Head of caudate nucleus (tissue), 42 donors: ENCODE results near the gene PSME1.

ENCODE experiments used
- DNase-seq, 42 donors: peaks; one replicate each; pipeline versions ENCODE4 v3.0.0 to v3.0.0-alpha.2; 2020 to 2021; ENCODE audit warnings: mixed read lengths in 7 of 42
- intact Hi-C: fragments of 100-400 bp; cut with DNase I; formaldehyde crosslinking; loops from one replicate; pipeline ENCODE4 v1.15.0; 2022

Gene PSME1

GRCh38 chr14:24122898-24123297 is 13.1 kb upstream of the PSME1 start:
- no peak for DNase-seq
- intact Hi-C loops, result no loop called here

GRCh38 chr14:24123424-24124417 is 12.3 kb upstream of the PSME1 start:
- no peak for DNase-seq
- intact Hi-C loops, result no loop called here

DNA sequence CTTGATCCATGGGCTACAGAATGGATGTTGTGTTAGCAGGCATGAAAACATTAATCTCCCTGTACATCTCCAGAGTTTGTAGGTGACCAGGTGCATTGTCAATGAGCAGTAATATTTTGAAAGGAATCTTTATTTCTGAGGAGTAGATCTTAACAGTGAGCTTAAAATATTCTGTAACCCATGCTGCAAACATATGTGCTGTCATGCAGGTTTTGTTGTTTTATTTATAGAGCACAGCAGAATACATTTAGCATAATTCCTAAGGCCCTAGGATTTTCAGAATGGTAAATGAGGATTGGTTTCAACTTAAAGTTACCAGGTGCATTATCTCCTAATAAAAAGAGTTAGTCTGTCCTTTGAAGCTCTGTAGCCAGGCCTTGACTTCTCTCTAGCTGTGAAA is 9.1 kb upstream of the PSME1 start:
- intact Hi-C loops, result no loop called here
- DNase-seq, result no peak

DNA sequence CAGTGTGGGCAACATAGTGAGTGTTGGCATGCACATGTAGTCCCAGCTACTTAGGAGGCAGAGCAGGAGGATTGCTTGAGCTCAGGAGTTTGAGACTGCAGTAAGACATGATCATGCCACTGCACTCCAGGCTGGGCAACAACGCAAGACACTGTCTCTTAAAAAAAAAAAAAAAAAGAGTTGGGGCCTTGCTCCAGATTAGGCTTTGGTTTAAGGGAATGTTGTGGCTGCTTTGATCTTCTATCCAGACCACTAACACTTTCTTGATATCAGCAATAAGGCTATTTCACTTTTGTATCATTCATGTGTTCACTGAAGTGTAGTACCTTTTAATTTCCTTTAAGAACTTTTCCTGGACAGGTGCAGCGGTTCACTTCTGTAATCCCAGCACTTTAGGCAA is 8.3 kb upstream of the PSME1 start:
- no peak for DNase-seq
- intact Hi-C loops, result no loop called here

- intact Hi-C loops, result no loop called here
- DNase-seq, result no peak
Measured at GRCh38 chr14:24129410-24129998, 6.5 kb upstream of the PSME1 start.

GRCh38 chr14:24130380-24130716 is 5.6 kb upstream of the PSME1 start, which contains the start of gene FITM1:
Gene FITM1 (plus strand): TSS chr14:24130659. CDS start chr14:24131564, 905 bp downstream.
- intact Hi-C loops, result no loop called here
- DNase-seq, result no peak

DNA sequence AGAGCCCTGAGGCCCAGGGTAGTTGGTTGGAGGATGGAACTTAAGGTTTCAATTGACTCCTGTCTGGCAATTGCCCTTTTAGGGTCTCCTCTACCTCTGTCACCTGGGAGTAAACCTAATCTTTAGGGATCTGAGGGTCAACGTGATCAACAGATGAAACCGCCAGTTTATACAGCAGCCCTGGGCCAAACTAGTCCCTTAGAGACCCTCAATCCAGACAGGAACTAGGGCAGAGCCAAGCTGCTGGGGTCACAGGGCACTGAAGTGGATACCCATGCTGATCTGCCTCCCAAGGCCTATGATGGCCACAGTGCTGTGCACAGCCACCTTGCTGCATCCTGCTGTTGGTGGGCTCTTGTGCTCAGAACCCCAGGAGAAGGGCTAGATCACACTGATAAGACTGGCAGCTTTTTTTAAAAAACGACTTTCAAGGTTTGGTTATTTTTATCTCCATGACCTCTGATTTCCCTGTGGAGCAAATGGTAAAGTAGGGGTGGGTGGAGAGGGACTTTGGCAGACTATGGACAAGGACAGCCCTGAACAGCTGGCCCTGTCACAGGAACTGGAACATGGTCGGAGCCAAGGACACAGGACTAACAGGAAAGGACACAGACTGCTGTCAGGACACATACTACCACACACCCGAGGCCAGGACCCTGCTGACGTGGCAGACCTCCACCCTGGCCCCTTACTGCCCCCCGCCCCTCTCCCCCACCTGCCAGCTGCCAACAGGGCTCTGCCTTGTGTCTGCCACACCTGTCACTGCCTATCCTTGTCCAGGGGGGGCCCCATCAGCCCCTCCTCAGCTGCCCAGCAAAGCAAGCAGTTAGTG is 5.1 kb upstream of the PSME1 start:
- DNase-seq, result no peak

DNA sequence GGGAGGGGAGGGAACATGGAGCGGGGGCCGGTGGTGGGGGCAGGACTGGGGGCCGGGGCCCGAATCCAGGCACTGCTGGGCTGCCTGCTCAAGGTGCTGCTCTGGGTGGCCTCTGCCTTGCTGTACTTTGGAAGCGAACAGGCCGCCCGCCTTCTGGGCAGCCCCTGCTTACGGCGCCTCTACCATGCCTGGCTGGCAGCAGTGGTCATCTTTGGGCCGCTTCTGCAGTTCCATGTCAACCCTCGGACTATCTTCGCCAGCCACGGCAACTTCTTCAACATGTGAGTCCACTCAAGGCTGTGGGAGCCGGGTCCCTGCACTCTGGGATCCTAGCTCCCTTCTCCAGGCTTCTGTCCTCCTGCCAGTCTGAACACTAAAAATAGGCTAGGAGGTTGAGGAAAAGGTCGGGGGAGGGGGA is 4.4 kb upstream of the PSME1 start:
- no peak for DNase-seq
- intact Hi-C loops, result no loop called here

More for the DNA sequence above, 5.1 kb upstream of the PSME1 start:
- intact Hi-C loops, result no loop called here

DNA sequence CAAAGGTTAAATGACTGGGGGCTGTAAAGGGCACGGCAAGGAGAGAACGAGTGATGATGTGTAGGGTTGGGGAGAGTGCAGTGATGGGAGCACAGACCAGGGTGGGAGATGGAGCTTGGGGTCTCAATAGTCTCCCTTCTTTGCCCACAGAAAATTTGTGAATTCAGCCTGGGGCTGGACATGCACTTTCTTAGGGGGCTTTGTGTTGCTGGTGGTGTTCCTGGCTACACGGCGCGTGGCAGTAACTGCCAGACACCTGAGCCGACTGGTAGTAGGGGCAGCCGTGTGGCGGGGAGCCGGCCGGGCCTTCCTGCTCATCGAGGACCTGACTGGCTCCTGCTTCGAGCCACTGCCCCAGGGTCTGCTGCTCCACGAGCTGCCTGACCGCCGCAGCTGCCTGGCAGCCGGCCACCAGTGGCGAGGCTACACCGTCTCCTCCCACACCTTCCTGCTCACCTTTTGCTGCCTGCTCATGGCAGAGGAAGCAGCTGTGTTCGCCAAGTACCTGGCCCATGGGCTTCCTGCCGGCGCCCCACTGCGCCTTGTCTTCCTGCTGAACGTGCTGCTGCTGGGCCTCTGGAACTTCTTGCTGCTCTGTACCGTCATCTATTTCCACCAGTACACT is 3.8 kb upstream of the PSME1 start:
- DNase-seq, result no peak
- intact Hi-C loops, result no loop called here

DNA sequence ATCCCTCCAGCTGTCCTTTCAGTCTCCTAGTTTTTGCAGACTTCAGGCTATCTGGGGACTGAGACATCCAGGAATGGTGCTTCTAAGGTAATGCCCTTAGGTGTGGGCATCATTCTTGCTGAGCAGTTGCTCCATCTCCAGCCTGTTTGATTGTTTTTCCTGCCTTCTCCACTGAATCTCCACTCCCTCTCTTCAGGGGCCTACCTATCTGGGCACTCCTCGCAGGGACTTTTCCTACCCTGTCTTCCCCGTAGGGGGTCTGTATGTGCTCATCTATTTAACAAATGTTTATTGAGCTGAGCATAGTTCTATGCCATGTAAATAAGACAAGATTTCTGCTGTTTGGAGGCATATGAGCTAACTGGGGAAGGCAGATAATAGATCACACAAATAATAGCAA is 3.0 kb upstream of the PSME1 start:
- intact Hi-C loops, result no loop called here

GRCh38 chr14:24133735-24134134 is 2.3 kb upstream of the PSME1 start:
- no peak for DNase-seq
- intact Hi-C loops, result no loop called here

More for the DNA sequence above, 3.0 kb upstream of the PSME1 start:
- DNase-seq, result no peak

- intact Hi-C loops, result no loop called here
- peak in 7 of 42 donors; percentile 17 to 47 (median 23) for DNase-seq
Measured at GRCh38 chr14:24135584-24135833, 485 bp upstream of the PSME1 start.

- peak in 2 of 42 donors; percentile 20 to 47 for DNase-seq
- intact Hi-C loops, result no loop called here
Measured at GRCh38 chr14:24136684-24137528, 912 bp downstream of the PSME1 start.

- intact Hi-C loops, result no loop called here
Measured at GRCh38 chr14:24137529-24138395, 1.8 kb downstream of the PSME1 start.

DNA sequence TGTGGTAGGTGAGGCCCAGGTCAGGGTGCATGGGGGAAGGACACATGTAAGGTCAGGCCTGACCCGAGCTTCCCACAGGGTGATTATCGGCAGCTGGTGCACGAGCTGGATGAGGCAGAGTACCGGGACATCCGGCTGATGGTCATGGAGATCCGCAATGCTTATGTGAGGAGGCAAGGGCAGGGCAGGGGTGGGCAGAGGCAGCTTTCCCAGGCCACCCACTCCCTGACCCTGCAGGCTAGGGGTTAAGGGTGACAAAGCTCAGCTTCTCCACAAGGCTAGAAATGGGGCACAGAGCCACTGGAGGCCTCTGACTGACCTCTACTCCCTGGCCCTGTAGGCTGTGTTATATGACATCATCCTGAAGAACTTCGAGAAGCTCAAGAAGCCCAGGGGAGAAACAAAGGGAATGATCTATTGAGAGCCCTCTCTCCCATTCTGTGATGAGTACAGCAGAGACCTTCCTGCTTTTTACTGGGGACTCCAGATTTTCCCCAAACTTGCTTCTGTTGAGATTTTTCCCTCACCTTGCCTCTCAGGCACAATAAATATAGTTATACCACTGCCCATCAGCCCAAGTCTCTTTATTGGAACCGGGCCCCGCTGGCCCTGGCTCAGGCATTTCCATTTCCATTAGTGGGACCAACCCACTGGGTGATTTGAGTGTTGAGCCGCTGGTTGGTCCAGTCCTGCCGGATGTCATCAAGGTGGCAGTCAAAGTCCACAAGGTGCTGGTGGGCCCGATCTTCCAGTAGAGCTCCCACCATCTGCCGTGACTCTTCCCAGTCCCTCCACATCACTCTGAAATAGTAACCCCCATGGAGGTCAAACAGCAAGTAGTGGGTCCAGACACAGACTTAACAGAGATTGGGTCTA is 2.6 kb downstream of the PSME1 start:
- DNase-seq, result no peak
- intact Hi-C loops, result no loop called here

More at GRCh38 chr14:24137529-24138395, 1.8 kb downstream of the PSME1 start:
- DNase-seq, result no peak

GRCh38 chr14:24139272-24139934 is 3.4 kb downstream of the PSME1 start:
- DNase-seq, result no peak
- intact Hi-C loops, result no loop called here
